ENCODE measurements around the gene B4GALNT1. TPM values are rescaled to one million over a fixed set of nuclear protein-coding genes. Genes with fewer than 3 reads are reported as not detected.

B4GALNT1 gene
- total and polyA plus RNA-seq, 4 donors, result 0.11 to 0.30 (median 0.25) TPM; not detected in 1

GRCh38 chr12:57582440-57582839, 50.6 kb downstream of the B4GALNT1 start:
- Histone ChIP-seq H3K9me3 (ENCODE audit: control insufficient read depth in 4 of 4, low read length in 3 of 4) (no peaks in the 10 kb centered on the region), H3K36me3 (ENCODE audit: control insufficient read depth in 4 of 4, insufficient read depth in 3 of 4, low read depth in 1 of 4, low read length in 3 of 4) (no peaks in the 10 kb centered on the region), H3K27ac (ENCODE audit: low read depth in 1 of 2, low read length in 2 of 2) (no peak overlapping the region), H3K9ac (ENCODE audit: low read depth in 1 of 2, low read length in 2 of 2) (no peak overlapping the region), H3K27me3 (ENCODE audit: control insufficient read depth in 4 of 4, insufficient read depth in 4 of 4, low read length in 3 of 4) (no peaks in the 10 kb centered on the region), H3K4me3 (ENCODE audit: low read depth in 1 of 3, low read length in 3 of 3) (no peak overlapping the region), H3K4me1 (ENCODE audit: control insufficient read depth in 4 of 4, insufficient read depth in 4 of 4, low read length in 3 of 4) (peaks cover 1 to 13% (median 9%) of the 10 kb centered on the region in 4 donors)
- 98% methylated on average over 1 of the region's 1 CpG for WGBS
- DNase-seq (ENCODE audit: low spot score), result no peak
- no peak for TF ChIP-seq EGR1 (IDR thresholded peaks at IDR 0.05; ENCODE audit: low read depth in 2 of 2)
- TF ChIP-seq CTCF (IDR thresholded peaks at IDR 0.05; ENCODE audit: low read depth, low read length, missing input control), result no peak
- no peak for TF ChIP-seq NR2F2 (IDR thresholded peaks at IDR 0.05)
- no peak for TF ChIP-seq HNF4G (IDR thresholded peaks at IDR 0.05)

GRCh38 chr12:57581802-57582201, 51.2 kb downstream of the B4GALNT1 start:
- no peaks in the 10 kb centered on the region for H3K36me3 ChIP-seq (ENCODE audit: control insufficient read depth in 4 of 4, insufficient read depth in 3 of 4, low read depth in 1 of 4, low read length in 3 of 4)
- H3K9me3 ChIP-seq (ENCODE audit: control insufficient read depth in 4 of 4, low read length in 3 of 4), result no peaks in the 10 kb centered on the region
- TF ChIP-seq RAD21 (IDR thresholded peaks at IDR 0.05) (no peak), FOXA1 (IDR thresholded peaks at IDR 0.05) (no peak), ZBTB33 (IDR thresholded peaks at IDR 0.05) (no peak), HNF4A (conservative IDR thresholded peaks at IDR 0.05) (no peak), YY1 (IDR thresholded peaks at IDR 0.05) (no peak)
- no peak overlapping the region for H3K27ac ChIP-seq (ENCODE audit: low read depth in 1 of 2, low read length in 2 of 2)
- H3K9ac ChIP-seq (ENCODE audit: low read depth in 1 of 2, low read length in 2 of 2), result no peak overlapping the region
- H3K4me3 ChIP-seq (ENCODE audit: low read depth in 1 of 3, low read length in 3 of 3), result no peak overlapping the region
- H3K27me3 ChIP-seq (ENCODE audit: control insufficient read depth in 4 of 4, insufficient read depth in 4 of 4, low read length in 3 of 4), result no peaks in the 10 kb centered on the region
- no peak for DNase-seq (ENCODE audit: low spot score)
- WGBS, result 88% methylated on average over 1 of the region's 1 CpG
- H3K4me1 ChIP-seq (ENCODE audit: control insufficient read depth in 4 of 4, insufficient read depth in 4 of 4, low read length in 3 of 4), result peaks cover 0 to 9% (median 4%) of the 10 kb centered on the region in 4 donors

- Histone ChIP-seq H3K36me3 (ENCODE audit: control insufficient read depth in 4 of 4, insufficient read depth in 3 of 4, low read depth in 1 of 4, low read length in 3 of 4) (no peaks in the 10 kb centered on the region), H3K9me3 (ENCODE audit: control insufficient read depth in 4 of 4, low read length in 3 of 4) (no peaks in the 10 kb centered on the region), H3K27me3 (ENCODE audit: control insufficient read depth in 4 of 4, insufficient read depth in 4 of 4, low read length in 3 of 4) (no peaks in the 10 kb centered on the region), H3K27ac (ENCODE audit: low read depth in 1 of 2, low read length in 2 of 2) (no peak overlapping the region), H3K4me1 (ENCODE audit: control insufficient read depth in 4 of 4, insufficient read depth in 4 of 4, low read length in 3 of 4) (peaks cover 0 to 2% (median 0%) of the 10 kb centered on the region in 4 donors), H3K4me3 (ENCODE audit: low read depth in 1 of 3, low read length in 3 of 3) (no peak overlapping the region), H3K9ac (ENCODE audit: low read depth in 1 of 2, low read length in 2 of 2) (no peak overlapping the region)
- TF ChIP-seq TAF1 (conservative IDR thresholded peaks at IDR 0.05), result no peak
- TF ChIP-seq MAX (IDR thresholded peaks at IDR 0.05), result no peak
- TF ChIP-seq GABPA (IDR thresholded peaks at IDR 0.05 in 1 of 2, conservative IDR thresholded peaks at IDR 0.05 in 1 of 2), result no peak
- no peak for TF ChIP-seq SP1 (IDR thresholded peaks at IDR 0.05)
- TF ChIP-seq FOXA2 (IDR thresholded peaks at IDR 0.05), result no peak
- TF ChIP-seq ATF3 (IDR thresholded peaks at IDR 0.05), result no peak
- TF ChIP-seq EGR1 (IDR thresholded peaks at IDR 0.05; ENCODE audit: low read depth in 2 of 2), result no peak
- no peak for TF ChIP-seq RXRA (IDR thresholded peaks at IDR 0.05)
- no peak for TF ChIP-seq JUND (IDR thresholded peaks at IDR 0.05)
- no peak for DNase-seq (ENCODE audit: low spot score)
- whole genome bisulfite sequencing, result 90% methylated on average over 4 of the region's 4 CpGs
Measured at GRCh38 chr12:57580466-57580795, 52.6 kb downstream of the B4GALNT1 start.

Measured in liver (tissue), 9 donors.